HCT116 (cell line): Measurements from ENCODE around the gene PIGBOS1. TPM values are rescaled to one million over a fixed set of nuclear protein-coding genes. Genes with fewer than 3 reads are reported as not detected.

ENCODE experiments used
- ATAC-seq: fragments of 200-7000 bp; cut with Tn5 transposase; 2 replicates; pipeline ENCODE4 v1.9.1; 2020; ENCODE audit warnings: mild to moderate bottlenecking, moderate library complexity
- BruUV-seq: library from RNA; stranded (reverse); fragments of 400-500 nt; replicated peaks from 2 replicates; lab custom pipeline; 2021; lab: Mats Ljungman, UMichigan
- CTCF ChIA-PET: fragments of 300-600 bp; sonication (Branson Sonifier 250); formaldehyde crosslinking; loops from one replicate; lab custom pipeline; 2021; ENCODE audit warnings: antibody characterized with exemption; lab: Charles Lee
- POLR2A ChIA-PET: fragments of 300-600, 350-600 bp; sonication (Branson Sonifier 250); formaldehyde crosslinking; loops from one replicate; lab custom pipeline; 2021; ENCODE audit warnings: antibody characterized with exemption; lab: Charles Lee
- RAD21 ChIA-PET, 2 experiments: fragments of 300-600 bp; sonication (Branson Sonifier 250); formaldehyde crosslinking; loops; one replicate each; lab custom pipeline; 2023; ENCODE audit warnings: low total read pairs in 2 of 2; ENCODE audit not compliant: uncharacterized antibody in 2 of 2, unreplicated experiment in 2 of 2, low non-redundant PET in 1 of 2; lab: Charles Lee
- DNase-seq: peaks from one replicate; pipeline ENCODE4 v3.0.0-alpha.2; 2010; ENCODE audit warnings: low read depth, low spot score
- H2AFZ ChIP-seq: fragments of 200-600 bp; shearing (Covaris generic), sonication (generic); 2 replicates; pipeline ENCODE4 v1.6.1; 2017; ENCODE audit warnings: low read depth, mixed run types, mixed read lengths, antibody characterized with exemption, low read length; ENCODE audit not compliant: poor library complexity, severe bottlenecking
- H3K27ac ChIP-seq: 2 replicates; pipeline ENCODE4 v1.5.1; 2012; ENCODE audit warnings: low read depth, low read length
- H3K27me3 ChIP-seq: fragments of 200-600 bp; sonication (generic); 2 replicates; pipeline ENCODE4 v1.6.1; 2016; ENCODE audit warnings: mixed run types, low read length, mixed read lengths; ENCODE audit not compliant: insufficient read depth
- H3K36me3 ChIP-seq, 2 experiments: fragments of 200-500 bp in 1 of 2; fragments of 200-600 bp in 1 of 2; sonication (Bioruptor generic) in 1 of 2; sonication (generic) in 1 of 2; 2 replicates each; pipeline versions ENCODE4 v1.5.1 to v1.6.1; 2014 to 2016; ENCODE audit warnings: low read length in 2 of 2, inconsistent platforms in 1 of 2, mixed read lengths in 1 of 2, mixed run types in 1 of 2; ENCODE audit not compliant: insufficient read depth in 2 of 2, control insufficient read depth in 1 of 2
- H3K4me1 ChIP-seq, 2 experiments: fragments of 200-600 bp in 1 of 2; sonication (generic) in 1 of 2; 2 replicates each; pipeline versions ENCODE4 v1.5.1 to v1.6.1; 2012 to 2017; ENCODE audit warnings: low read length in 2 of 2, inconsistent platforms in 1 of 2, mild to moderate bottlenecking in 1 of 2, mixed read lengths in 1 of 2, mixed run types in 1 of 2, moderate library complexity in 1 of 2; ENCODE audit not compliant: insufficient read depth in 2 of 2, control insufficient read depth in 1 of 2
- H3K4me2 ChIP-seq: fragments of 200-600 bp; sonication (generic); 2 replicates; pipeline ENCODE4 v1.6.1; 2017; ENCODE audit warnings: mixed run types, low read length, mixed read lengths
- H3K4me3 ChIP-seq, 2 experiments: fragments of 200-600 bp in 1 of 2; sonication (generic) in 1 of 2; replicated peaks in 1 of 2; 2 replicates each; pipeline ENCODE4 v1.5.1; 2011 to 2016; ENCODE audit warnings: low read length in 2 of 2, control low read depth in 1 of 2, low read depth in 1 of 2, mild to moderate bottlenecking in 1 of 2, mixed read lengths in 1 of 2, mixed run types in 1 of 2
- H3K79me2 ChIP-seq: fragments of 200-600 bp; sonication (generic); 2 replicates; pipeline ENCODE4 v1.6.1; 2017; ENCODE audit warnings: mild to moderate bottlenecking, mixed run types, low read length, moderate library complexity, mixed read lengths; ENCODE audit not compliant: insufficient read depth
- H3K9ac ChIP-seq: fragments of 200-600 bp; sonication (generic); 2 replicates; pipeline ENCODE4 v1.6.1; 2016; ENCODE audit warnings: low read length, mixed read lengths
- H3K9me2 ChIP-seq: fragments of 200-600 bp; sonication (generic), shearing (Covaris generic); 2 replicates; pipeline ENCODE4 v1.6.1; 2017; ENCODE audit warnings: mixed run types, mild to moderate bottlenecking, moderate library complexity; ENCODE audit not compliant: insufficient read depth
- H3K9me3 ChIP-seq, 2 experiments: fragments of 200-500 bp in 1 of 2; fragments of 200-600 bp in 1 of 2; sonication (Bioruptor generic) in 1 of 2; sonication (generic) in 1 of 2; 2 replicates each; pipeline ENCODE4 v1.6.1; 2014 to 2017; ENCODE audit warnings: low read length in 2 of 2, mixed read lengths in 2 of 2, inconsistent platforms in 1 of 2, low read depth in 1 of 2, mild to moderate bottlenecking in 1 of 2, mixed run types in 1 of 2, moderate library complexity in 1 of 2; ENCODE audit not compliant: control insufficient read depth in 1 of 2, insufficient read depth in 1 of 2
- H4K20me1 ChIP-seq: fragments of 200-600 bp; sonication (generic), shearing (Covaris generic); 2 replicates; pipeline ENCODE4 v1.6.1; 2017; ENCODE audit warnings: mixed run types, mild to moderate bottlenecking, moderate library complexity; ENCODE audit not compliant: insufficient read depth
- EGR1 ChIP-seq: IDR thresholded peaks from 2 replicates; pipeline ENCODE4 v1.6.1; 2012; ENCODE audit warnings: low read depth
- EZH2phosphoT487 ChIP-seq: fragments of 200-600 bp; IDR thresholded peaks from 2 replicates; pipeline ENCODE4 v1.6.1; 2018; ENCODE audit warnings: antibody characterized with exemption, borderline replicate concordance
- POLR2AphosphoS5 ChIP-seq: IDR thresholded peaks from 2 replicates; pipeline ENCODE4 v1.6.1; 2011; ENCODE audit warnings: mild to moderate bottlenecking, low read depth, low read length, moderate library complexity
- REST ChIP-seq: IDR thresholded peaks from 2 replicates; pipeline ENCODE4 v1.6.1; 2012; ENCODE audit warnings: low read depth
- ZBTB33 ChIP-seq: IDR thresholded peaks from 2 replicates; pipeline ENCODE4 v1.6.1; 2011; ENCODE audit warnings: mild to moderate bottlenecking, low read length, moderate library complexity; ENCODE audit not compliant: insufficient replicate concordance; ENCODE audit errors: extremely low read depth
- ZFX ChIP-seq: fragments of 450-650 bp; IDR thresholded peaks from 2 replicates; pipeline ENCODE4 v1.6.1; 2017
- ZNF274 ChIP-seq: fragments of 200-500 bp; sonication (Bioruptor generic); IDR thresholded peaks from 2 replicates; pipeline ENCODE4 v1.6.1; 2014; ENCODE audit warnings: mild to moderate bottlenecking, low read depth, low read length, inconsistent platforms
- intact Hi-C: fragments of 100-400 bp; cut with micrococcal nuclease; formaldehyde crosslinking; loops from 2 replicates; pipeline ENCODE4 v1.10.0; 2022
- total RNA-seq: library from RNA; stranded (reverse); gene quantifications from one replicate; pipeline ENCODE4 v1.2.1, GENCODE V29; 2021; ENCODE audit not compliant: unreplicated experiment
- TF ChIP-seq, protein P1 (sequence below), 3 experiments: fragments of 200-600 bp in 1 of 3; sonication (generic) in 1 of 3; IDR thresholded peaks in 2 of 3; conservative IDR thresholded peaks in 1 of 3; 2 replicates each; pipeline ENCODE4 v1.5.1; 2012 to 2017; ENCODE audit warnings: low read depth in 2 of 3, low read length in 2 of 3, antibody characterized with exemption in 1 of 3, borderline replicate concordance in 1 of 3, control low read depth in 1 of 3, mild to moderate bottlenecking in 1 of 3, mixed read lengths in 1 of 3, mixed run types in 1 of 3, moderate library complexity in 1 of 3; ENCODE audit not compliant: insufficient read depth in 1 of 3

The PIGBOS1 gene
- total RNA-seq, 1 experiment from 2014 or later: 15.3 TPM

GRCh38 chr15:55277116-55277564 lies 41.8 kb downstream of the PIGBOS1 start (continued):
- no peak for TF ChIP-seq ZBTB33
- TF ChIP-seq POLR2AphosphoS5: no peak
- TF ChIP-seq REST: no peak

DNA sequence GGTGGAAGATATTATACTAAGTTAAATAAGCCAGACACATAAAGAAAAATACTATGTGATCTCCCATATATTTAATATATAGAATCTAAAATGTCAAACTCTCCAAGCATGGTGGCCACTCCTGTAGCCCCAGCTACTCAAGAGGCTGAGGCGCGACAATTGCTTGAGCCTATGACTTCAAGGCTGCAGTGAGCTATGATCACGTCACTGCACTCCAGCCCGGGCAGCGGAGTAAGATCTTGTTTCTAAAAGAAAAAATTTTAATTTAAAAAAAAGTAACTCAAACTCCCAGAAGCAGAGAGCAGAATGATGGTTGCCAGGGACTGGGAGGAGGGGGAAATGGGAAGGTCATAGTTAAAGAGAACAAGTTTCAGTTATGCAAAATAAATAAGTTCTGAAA lies 42.6 kb downstream of the PIGBOS1 start:
- intact Hi-C loops: no loop called here
- RAD21 ChIA-PET: interaction anchor here in 1 of 2 experiments (0.7 kb wide), 1 partner anchor 60 kb away, joined by 4 read pairs; no protein-coding TSS in a partner anchor
- Histone ChIP-seq H4K20me1 (no peaks in the 10 kb centered on the region), H3K4me2 (no peak overlapping the region), H3K4me3 (no peak overlapping the region), H3K36me3 (no peaks in the 10 kb centered on the region), H3K9ac (no peak overlapping the region), H3K27me3 (no peaks in the 10 kb centered on the region), H2AFZ (no peak overlapping the region), H3K9me3 (no peaks in the 10 kb centered on the region), H3K27ac (no peak overlapping the region), H3K4me1 (peaks cover 11 to 14% of the 10 kb centered on the region in 2 experiments), H3K79me2 (no peaks in the 10 kb centered on the region), H3K9me2 (no peaks in the 10 kb centered on the region)
- POLR2A ChIA-PET: no interaction called here
- TF ChIP-seq REST (no peak), EGR1 (no peak), EZH2phosphoT487 (no peak), ZNF274 (no peak), ZFX (no peak)
- TF ChIP-seq, protein P1, sequence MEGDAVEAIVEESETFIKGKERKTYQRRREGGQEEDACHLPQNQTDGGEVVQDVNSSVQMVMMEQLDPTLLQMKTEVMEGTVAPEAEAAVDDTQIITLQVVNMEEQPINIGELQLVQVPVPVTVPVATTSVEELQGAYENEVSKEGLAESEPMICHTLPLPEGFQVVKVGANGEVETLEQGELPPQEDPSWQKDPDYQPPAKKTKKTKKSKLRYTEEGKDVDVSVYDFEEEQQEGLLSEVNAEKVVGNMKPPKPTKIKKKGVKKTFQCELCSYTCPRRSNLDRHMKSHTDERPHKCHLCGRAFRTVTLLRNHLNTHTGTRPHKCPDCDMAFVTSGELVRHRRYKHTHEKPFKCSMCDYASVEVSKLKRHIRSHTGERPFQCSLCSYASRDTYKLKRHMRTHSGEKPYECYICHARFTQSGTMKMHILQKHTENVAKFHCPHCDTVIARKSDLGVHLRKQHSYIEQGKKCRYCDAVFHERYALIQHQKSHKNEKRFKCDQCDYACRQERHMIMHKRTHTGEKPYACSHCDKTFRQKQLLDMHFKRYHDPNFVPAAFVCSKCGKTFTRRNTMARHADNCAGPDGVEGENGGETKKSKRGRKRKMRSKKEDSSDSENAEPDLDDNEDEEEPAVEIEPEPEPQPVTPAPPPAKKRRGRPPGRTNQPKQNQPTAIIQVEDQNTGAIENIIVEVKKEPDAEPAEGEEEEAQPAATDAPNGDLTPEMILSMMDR (IDR thresholded peaks at IDR 0.05 in 2 of 3, conservative IDR thresholded peaks at IDR 0.05 in 1 of 3; ENCODE audit: borderline replicate concordance in 1 of 3, insufficient read depth in 1 of 3, low read depth in 2 of 3, low read length in 2 of 3): no peak
- CTCF ChIA-PET: interaction anchor here (0.5 kb wide), 1 partner anchor 59 kb away, joined by 3 read pairs; no protein-coding TSS in a partner anchor
- no peak for ATAC-seq
- no TSS peak for BruUV-seq
- DNase-seq: no peak
